ENCODE data around the gene THSD7A.

THSD7A gene, protein sequence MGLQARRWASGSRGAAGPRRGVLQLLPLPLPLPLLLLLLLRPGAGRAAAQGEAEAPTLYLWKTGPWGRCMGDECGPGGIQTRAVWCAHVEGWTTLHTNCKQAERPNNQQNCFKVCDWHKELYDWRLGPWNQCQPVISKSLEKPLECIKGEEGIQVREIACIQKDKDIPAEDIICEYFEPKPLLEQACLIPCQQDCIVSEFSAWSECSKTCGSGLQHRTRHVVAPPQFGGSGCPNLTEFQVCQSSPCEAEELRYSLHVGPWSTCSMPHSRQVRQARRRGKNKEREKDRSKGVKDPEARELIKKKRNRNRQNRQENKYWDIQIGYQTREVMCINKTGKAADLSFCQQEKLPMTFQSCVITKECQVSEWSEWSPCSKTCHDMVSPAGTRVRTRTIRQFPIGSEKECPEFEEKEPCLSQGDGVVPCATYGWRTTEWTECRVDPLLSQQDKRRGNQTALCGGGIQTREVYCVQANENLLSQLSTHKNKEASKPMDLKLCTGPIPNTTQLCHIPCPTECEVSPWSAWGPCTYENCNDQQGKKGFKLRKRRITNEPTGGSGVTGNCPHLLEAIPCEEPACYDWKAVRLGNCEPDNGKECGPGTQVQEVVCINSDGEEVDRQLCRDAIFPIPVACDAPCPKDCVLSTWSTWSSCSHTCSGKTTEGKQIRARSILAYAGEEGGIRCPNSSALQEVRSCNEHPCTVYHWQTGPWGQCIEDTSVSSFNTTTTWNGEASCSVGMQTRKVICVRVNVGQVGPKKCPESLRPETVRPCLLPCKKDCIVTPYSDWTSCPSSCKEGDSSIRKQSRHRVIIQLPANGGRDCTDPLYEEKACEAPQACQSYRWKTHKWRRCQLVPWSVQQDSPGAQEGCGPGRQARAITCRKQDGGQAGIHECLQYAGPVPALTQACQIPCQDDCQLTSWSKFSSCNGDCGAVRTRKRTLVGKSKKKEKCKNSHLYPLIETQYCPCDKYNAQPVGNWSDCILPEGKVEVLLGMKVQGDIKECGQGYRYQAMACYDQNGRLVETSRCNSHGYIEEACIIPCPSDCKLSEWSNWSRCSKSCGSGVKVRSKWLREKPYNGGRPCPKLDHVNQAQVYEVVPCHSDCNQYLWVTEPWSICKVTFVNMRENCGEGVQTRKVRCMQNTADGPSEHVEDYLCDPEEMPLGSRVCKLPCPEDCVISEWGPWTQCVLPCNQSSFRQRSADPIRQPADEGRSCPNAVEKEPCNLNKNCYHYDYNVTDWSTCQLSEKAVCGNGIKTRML (N-terminal part only)

DNA sequence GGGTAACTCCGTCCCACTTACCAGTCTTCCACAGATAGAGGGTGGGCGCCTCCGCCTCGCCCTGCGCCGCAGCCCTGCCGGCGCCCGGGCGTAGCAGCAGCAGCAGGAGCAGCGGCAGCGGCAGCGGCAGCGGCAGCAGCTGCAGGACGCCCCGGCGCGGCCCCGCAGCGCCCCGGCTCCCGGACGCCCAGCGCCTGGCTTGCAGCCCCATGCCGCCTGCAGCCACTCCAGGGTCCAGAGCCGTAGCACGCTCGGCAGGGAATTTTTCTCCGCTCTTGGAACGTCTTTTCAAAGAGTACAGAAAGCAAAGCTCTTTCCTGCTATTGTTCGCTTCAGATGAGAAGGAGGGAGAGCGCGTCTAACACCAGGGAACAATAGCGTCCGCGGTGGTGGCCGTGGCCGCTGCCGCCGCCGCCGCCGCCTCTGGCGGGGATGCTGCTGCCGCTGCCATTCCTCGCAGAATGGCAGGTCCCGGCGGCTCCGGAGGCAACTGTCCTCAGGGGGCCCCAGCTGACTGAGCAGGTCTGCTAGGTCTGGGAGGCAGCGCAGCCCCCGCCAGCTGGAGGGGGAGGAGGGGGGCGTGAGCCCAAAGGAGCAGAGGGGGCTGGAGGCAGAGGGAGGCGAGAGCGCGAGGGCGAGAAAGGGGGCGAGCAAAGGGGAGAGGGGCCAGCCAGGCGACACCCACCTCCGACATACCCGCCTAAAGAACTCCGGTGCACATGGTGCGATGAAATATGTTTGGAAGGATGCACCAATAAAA lies at the start of gene THSD7A:
Gene THSD7A, minus strand, starts transcription at position 463 of the 760 bp plus-strand sequence. Its CDS starts 252 bp downstream, at position 211.
- peak; percentile 20 to 31 for DNase-seq

DNA sequence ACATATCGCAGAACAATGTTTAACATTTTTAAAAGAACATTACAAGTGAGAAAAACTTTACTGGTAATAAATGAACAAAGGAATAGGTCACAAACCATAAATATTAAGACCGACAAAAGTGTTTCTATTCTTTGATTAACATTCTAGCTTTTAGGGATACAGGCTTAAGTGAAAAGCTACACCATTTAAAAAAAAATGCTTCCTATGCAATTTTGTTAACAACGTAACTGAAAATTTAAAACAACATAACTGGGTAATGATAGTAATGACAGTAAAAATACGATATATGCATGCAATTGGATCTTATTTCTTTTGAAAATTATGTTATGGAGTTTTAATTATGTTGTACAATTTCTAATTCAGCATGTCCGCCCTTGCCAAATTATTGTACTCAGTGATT lies 49.7 kb upstream of the THSD7A start:
- no peak for DNase-seq

DNA sequence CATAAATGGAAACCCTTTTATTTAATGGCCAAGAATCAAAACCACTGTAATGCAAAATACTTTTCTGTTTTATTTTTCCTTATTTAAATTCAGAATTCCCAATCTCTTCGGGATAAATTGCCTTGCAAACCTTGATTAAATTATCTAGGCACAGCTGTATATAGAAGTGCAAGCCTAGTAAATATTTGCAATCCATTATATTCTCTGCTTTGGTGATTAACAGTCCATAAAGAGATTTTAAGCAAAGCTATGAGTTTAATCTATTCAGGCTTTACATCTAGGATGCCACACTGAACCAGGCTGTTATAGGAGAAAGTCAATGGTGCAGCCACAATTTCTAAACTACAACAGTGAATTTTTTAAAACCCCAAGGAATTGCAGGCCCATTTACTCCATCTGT lies 43.6 kb upstream of the THSD7A start:
- DNase-seq, result no peak

DNA sequence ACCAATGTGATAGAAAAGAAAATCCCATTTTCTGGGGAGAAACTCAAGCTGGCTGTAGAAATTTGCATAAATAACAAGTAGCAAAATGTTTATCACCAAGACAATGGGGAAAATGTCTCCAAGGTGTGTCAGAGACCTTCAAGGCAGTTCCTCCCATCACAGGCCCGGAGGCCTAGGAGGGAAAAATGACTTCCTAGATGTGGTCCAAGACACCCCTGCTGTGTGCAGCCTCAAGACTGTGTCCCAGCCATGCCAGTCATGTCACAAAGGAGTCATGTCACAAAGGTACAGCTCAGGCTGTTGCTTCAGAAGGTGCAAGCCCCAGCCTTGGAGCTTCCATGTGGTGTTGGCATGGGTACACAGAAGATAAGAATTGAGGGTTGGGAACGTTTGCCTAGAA lies 33.7 kb upstream of the THSD7A start:
- no peak for DNase-seq

DNA sequence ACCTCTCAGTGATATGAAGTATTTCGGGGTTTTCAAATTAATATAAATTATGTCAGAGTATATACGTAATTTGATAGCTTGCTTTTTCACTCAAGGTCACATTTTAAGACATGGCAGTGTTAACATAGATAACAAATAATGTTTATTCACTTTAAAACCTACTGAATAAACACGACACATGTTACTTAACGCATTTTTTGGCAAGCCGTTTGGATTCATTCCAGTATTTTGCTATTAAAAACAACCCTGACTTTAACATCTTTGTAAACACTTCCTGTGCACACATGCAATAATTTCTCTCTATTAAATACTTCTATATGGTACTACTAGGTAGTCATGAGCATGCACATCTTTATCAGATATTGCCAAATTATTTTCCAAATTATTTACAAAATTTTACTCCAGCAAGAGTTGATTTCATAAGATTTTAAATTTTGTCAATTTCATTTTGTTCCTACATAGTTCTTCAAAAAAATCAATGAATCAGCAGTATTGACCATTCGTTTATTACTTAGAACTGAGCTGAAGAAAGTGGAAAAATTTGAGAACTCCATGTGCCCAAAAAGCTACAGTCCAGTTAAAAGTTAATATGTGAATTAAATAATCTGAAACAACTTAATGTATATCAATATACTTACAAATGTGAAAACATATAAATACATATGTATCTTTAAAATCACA lies 26.8 kb upstream of the THSD7A start:
- DNase-seq, result no peak

DNA sequence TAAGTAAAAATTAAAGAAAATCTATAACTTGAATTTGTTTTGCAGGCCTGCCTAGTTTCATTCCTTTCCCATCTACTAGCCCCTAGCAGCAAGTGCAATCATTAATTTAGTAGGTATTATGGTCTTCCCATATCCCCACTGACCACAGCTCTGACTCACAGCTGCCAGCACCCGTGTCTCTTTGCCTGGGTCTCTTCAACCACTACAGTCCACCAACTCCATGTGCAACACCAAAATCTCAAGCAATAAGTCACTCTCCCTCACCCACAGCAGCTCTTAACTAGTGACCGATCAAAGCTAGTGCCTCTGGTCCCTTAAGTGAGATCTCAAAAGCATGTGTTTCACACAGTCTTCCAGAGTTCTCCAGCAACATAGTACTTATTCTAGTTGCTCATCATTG lies 26.0 kb upstream of the THSD7A start:
- DNase-seq, result no peak

DNA sequence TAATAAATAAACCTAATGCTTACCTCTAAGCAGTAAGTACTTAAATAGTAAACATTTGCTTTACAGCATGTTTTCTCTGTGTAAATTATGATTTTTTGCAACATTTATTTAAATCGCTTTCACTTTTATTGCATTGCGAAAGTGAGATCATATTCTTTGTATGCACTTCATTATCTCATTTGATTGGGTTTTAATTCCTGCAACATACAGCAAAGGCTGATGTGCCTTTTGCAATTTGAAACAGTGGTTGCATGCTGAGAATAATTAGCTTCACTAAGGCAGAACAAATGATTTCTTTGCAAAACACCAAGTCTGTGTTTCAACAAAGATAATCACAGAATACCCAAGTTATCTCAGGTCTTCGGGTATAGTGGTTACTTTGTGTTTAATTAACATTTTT lies 16.3 kb upstream of the THSD7A start:
- DNase-seq, result no peak

DNA sequence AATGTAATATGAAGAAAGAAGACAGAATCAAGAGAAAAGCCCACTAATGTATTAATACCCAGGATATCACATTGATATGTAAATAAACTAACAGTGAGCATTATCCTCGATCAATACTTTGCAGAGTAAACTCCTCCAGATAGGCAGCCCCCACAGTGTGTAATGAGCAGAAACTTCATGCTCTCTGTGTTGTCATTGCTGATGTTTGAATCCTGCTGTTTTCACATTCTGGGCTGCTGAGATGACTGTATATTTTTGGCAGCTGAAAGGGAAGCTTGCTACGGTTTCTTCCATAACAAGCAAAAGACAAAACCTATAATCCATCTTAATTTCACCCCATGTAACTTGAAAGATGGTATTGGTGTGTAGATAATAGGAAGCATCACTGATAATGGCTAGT lies 15.3 kb upstream of the THSD7A start:
- DNase-seq, result no peak

DNA sequence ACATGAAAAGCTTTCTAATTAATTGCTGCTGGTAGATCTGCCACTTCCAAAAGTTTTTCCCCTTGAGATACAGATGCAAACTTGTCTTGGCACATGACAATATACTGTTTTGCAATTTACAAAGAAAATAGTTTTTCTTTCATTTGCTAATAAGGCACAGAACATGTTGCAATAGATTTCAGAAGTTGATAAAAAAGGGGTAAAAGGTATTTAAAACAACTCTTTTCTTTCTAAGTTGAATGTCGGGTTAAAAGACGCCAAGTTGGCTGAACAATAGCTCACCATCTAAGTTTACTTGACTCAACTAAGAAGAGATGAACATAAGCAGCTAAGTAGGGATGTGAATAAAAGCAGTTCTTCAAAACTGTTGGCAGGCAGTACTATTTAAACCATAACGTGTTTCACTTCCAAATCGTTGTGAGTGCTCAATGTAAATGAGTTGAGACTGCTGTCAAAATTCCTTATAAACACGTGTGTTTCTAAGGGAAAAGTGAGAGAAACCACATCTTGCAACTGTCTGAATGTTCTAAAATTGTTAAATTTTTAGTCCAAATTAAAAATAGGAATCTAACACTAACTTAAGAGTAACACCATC lies 14.5 kb upstream of the THSD7A start:
- no peak for DNase-seq

DNA sequence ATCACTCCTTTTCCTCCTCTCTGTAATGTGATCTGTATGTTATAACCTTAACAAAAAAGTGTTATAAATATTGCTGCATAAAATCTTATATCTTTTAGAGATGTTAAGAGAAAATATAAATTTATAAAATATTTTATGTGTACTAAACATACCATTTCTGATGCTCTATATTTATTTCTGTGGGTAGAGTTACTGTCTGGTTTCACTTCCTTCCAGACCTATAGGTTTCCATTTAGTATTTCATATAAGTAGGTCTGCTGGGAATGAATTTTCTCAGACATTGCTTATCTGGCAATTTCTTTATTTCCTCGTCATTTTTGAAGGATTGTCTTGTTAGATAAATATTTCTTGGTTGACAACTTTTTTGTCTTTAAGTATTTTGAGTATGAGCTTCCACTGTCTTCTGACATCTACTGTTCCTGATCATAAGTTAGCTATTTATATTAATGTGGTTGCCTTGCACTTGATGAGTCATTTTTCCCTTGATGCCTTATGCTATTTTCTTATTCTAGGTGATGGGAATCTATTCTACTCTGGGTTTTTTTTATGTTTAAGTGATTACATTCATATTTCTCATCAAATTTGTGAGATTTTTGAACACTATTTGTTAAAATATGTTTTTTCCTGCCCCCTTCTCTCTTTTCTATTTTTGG lies 11.2 kb upstream of the THSD7A start:
- DNase-seq, result no peak

DNA sequence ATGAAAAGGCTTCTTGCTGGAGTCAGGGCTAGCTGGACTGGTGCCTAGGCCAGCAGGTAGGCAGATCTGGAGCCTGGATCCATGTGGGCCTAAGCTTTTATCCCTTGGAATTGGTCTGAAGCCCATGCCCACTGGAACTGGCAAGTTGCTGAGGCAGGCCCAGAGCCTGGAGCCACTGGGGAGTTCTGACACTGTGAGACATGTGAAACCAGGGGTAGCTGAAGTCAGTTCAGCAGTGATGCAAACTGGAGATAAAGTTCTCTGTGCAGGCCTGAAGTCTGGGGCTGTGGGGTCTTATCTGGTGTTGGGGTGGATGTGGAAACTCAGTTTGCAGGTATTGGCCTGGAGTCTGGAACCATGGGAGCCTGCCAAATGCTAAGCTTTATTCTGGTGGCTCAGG lies 9.7 kb upstream of the THSD7A start:
- no peak for DNase-seq

DNA sequence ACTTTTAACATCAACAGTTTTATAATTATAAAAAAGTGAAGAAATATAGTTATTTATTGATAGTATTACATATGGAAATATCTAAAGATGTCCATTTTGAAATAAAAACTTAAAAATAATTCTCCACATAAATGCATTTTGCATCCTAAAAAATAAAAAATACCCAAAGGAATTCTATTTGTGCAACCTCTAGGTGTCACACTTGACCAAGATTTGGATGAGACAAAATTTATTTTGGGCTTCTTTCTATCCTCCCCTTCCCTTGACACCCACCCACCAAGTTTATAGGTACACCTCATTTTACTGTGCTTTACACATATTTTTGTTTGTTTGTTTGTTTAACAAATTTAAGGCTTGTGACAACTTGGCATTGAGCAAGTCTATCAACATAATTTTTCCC lies 3.3 kb upstream of the THSD7A start:
- no peak for DNase-seq

DNA sequence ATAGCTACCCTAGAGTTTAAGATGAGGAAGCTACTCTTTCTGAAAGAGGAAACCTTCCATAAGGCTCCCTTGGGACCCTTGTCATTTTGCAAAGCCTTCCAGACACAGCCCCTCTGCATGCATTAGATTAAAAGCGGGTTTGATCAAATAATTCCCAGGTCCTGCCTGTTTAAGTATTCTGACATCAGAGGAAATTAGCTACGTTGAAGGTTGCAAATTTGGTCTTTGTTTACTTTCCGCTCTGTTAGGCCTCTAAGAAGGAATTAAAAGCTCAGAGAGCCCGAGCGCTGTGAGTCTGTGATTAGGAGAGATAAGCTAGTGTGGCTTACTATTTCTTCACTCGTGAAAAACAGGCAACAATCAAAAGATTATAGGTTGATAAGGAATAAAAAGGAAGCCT lies 1.4 kb upstream of the THSD7A start:
- no peak for DNase-seq

DNA sequence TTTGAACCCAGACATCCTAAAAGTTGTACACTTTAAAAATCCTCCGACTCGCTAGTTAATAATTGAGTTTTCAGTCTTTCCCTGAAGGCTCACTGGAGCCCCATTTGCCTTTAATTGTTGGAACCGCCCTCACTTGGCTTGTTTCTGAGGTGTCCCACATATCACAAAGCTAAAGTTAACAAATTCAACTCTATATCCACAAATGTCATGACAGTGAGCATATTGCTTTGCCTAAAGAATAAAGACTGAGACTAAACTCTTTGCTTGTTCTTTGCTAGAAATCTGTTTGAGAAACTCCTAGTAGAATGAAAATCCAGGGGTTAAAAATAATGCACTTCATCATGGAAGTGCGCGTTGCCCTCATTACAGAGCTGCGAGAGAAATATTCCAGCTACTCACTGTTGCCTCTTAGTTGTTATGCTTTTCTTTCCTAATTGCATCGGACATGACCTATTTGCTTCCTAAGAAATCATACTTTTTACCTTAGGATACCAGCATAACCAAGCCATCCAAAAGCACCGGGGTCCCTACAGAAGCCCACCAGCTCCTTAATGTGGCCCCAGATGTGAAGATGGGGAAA lies 752 bp downstream of the THSD7A start:
- no peak for DNase-seq

DNA sequence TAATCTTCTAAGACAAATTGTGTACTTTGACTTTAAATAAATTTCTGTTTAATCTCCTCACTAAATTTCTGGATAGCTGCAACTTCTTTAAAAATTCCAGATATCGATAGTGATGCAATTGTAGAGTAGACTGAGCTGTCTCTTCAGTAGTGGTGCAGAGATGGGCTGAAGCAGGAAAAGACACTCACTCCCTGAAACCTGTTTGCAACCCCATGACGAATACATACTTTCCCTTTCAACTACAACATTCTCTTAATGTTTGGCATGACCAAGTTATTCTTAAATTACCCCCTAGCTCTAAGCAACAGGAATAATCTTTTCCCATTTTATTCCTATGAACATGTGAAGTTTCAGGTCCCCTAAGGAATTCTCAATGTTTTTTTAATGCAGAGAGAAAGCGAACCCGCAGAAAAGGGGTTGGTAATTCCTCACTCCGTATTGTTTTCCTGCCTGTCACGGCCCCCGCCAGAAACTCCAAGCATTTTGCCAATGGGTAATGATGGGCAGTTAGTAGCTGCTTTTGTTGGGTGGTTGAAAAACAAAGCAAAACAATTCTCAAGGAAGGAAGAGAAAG lies 1.3 kb downstream of the THSD7A start:
- no peak for DNase-seq

DNA sequence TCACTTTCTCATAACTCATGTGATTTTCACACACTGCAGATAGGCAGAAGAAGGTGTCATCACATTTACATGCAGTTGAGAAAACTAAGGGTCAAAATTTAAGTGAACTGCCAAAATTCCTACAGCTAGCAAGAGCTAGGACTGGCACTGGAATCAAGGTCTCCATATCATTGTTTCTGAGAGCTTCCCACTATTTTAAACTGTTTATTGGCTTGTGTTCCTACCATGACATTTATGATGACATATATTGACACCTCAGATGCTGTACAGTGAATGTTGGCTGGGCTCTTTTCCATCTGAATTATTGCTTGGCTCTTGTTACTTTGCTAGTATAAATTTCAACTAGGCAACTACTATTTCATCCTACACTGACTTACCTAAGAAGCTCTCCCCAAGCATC lies 2.0 kb downstream of the THSD7A start:
- no peak for DNase-seq

DNA sequence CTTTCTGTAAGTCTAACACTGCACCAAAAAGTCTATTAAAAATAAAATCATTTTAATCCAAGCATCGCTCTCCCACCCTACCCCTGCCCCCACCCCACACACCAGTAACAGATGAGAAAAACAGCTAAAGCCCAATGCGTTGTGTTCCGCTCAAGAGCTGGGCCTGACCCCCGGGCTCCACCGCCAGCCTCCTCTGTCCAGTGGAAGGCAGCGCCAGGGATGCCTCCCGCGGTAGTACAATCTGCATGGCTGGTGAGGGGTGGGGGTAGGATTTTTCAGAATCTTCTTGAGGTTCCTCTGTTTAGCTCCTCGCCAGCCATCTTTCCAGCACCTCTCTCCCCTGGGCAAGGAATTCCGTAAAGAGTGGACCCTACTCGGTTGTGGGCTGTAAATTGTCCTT lies 12.1 kb downstream of the THSD7A start:
- DNase-seq, result no peak

DNA sequence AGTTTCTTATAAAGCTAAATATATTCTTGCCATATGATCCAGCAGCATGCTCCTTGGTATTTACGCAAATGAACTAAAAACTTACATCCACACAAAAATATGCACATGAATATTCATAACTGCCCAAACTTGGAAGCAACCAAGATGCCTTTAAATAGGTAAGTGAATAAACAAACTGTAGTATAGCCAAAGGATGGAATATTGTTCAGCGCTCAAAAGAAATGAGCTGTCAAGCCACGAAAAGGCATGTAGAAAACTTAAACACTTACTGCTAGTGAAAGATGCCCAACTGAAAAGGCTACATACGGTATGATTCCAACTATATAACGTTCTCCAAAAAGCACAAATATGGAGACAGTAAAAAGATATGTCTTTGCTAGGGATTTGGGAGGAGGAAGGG lies 12.7 kb downstream of the THSD7A start:
- DNase-seq, result no peak

DNA sequence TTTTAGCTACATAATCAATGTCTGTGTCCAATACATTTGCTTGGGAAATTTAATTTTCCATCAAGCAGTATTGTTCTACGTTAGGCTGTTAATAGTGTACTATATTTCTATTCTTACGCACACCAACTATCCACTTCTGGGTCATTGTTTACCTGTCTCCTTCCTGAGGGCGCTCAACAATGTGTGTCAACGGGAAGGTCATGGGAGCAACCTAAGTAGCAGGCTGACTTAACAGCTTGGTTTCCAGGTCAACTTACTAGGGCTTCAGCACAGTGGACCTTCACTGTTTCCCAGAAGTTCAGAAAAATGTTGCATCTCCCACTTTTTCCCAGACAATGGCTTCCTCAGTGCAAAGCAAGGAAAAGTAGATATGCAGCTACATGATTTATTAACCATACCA lies 13.7 kb downstream of the THSD7A start:
- no peak for DNase-seq

DNA sequence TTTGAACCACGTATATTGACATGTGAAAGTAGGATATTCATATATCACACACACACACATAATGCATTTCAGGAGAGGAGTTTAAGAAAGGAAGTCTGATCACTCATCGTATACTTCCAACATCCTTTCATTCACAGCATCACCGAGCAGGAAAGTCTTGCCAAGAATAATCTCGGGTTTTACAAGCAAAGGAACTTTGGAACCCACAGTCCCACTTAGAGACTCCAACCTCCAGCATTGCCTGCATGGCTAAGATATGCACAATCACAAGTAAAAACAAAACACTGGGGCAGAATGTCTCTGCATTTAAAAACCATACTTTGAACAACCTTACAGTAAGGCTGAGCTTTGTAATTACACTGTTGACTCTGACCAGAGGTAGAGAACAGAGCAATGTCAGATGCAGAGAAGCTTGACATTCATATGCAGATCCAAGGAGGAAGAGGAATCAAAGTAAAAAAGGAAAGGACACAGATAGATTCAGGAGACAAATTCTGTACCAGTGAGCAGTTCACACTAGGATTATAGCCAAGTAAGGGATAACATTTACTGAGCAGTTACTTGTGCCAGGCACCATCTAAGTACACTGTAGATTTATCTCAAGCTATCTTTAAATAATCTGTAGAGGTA lies 14.8 kb downstream of the THSD7A start:
- DNase-seq, result no peak
